Fibroblast of skin of abdomen (primary cell): Measurements from ENCODE around the gene NDUFV1.
"Not testable (repeated sequence)": the region's sequence is repeated elsewhere in the genome, so short reads cannot be mapped to it uniquely, and the experiment has no call there.

Experiments used
- DNase-seq: peaks from one replicate; pipeline ENCODE4 v3.0.0-alpha.2; 2013

Gene NDUFV1

GRCh38 chr11:67657300-67657699 lies 50.6 kb downstream of the NDUFV1 start:
- no peak for DNase-seq

DNA sequence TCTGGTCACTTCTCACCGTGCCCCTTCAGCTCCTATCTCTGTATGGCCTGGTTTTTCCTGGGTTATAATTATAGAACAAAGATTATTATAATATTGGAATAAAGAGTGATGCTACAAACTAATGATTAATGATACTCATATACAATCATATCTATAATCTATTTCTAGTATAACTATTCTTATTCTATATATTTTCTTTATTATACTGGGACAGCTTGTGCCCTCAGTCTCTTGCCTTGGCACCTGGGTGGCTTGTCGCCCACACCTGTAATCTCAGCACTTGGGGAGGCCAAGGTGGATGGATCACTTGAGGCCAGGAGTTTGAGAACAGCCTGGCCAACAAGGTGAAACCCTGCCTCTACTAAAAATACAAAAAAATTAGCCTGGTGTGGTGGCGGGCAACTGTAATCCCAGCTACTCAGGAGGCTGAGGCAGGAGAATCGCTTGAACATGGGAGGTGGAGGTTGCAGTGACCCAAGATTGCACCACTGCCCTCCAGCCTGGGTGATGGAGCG lies 53.0 kb downstream of the NDUFV1 start:
- not testable (repeated sequence) for DNase-seq

DNA sequence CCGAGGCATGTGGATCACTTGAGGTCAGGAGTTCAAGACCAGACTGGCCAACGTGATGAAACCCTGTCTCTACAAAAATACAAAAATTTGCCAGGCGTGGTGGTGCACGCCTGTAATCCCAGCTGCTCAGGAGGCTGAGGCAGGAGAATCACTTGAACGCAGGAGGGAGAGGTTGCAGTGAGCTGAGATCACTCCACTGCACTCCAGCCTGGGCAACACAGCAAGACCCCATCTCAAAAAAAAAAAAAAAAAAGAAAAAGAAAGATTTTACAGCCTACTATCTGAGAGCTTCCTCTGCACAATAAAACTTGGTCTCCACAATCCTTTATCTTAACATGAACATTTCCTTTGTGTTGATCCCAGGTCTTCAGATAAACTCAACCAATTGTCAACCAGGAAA lies 54.0 kb downstream of the NDUFV1 start:
- DNase-seq, result not testable (repeated sequence)
